Fibroblast of the aortic adventitia (primary cell): ENCODE data around the gene JDP2. TPM values are rescaled to one million over a fixed set of nuclear protein-coding genes. Genes with fewer than 3 reads are reported as not detected.

Source experiments
- DNase-seq: peaks from one replicate; pipeline ENCODE4 v3.0.0-alpha.2; 2010; ENCODE audit warnings: low read depth
- H3K4me3 ChIP-seq: 2 replicates; pipeline ENCODE4 v1.5.1; 2011; ENCODE audit warnings: low read depth, mild to moderate bottlenecking, control low read depth, low read length, moderate library complexity
- total RNA-seq: library from RNA; depleted of rRNA; stranded (reverse); fragments of >200 nt; gene quantifications from 2 replicates; pipeline ENCODE4 v1.2.3, GENCODE V29; 2012; ENCODE audit warnings: low replicate concordance
- TF ChIP-seq, protein P1 (sequence below): IDR thresholded peaks from 2 replicates; pipeline ENCODE4 v1.5.1; 2011; ENCODE audit warnings: mild to moderate bottlenecking, low read length, control low read depth, inconsistent platforms; ENCODE audit not compliant: insufficient read depth

Gene JDP2
- total RNA-seq, 1 donor, result 80.1 TPM

DNA sequence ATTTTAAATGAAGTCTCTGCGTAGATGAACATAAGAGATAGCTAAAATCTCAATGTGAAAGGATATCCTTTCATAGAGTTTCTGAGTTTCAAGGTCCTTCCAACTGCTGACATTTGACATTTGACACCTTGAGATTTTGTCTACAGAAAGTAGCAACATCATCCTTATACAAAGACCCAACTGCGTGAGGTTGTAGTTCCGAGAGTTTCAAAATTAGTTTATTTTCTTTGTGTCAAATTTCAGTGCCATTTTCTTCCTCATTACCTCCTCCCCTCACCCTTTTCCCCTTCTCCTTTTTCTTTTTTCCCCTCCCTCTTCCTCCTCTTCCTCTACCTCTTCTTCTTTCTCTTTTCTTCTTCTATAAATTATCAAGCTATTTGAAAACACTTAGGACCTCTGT, 67.6 kb downstream of the JDP2 start:
- no peak for DNase-seq
- no peak overlapping the region for H3K4me3 ChIP-seq
- TF ChIP-seq, protein P1, sequence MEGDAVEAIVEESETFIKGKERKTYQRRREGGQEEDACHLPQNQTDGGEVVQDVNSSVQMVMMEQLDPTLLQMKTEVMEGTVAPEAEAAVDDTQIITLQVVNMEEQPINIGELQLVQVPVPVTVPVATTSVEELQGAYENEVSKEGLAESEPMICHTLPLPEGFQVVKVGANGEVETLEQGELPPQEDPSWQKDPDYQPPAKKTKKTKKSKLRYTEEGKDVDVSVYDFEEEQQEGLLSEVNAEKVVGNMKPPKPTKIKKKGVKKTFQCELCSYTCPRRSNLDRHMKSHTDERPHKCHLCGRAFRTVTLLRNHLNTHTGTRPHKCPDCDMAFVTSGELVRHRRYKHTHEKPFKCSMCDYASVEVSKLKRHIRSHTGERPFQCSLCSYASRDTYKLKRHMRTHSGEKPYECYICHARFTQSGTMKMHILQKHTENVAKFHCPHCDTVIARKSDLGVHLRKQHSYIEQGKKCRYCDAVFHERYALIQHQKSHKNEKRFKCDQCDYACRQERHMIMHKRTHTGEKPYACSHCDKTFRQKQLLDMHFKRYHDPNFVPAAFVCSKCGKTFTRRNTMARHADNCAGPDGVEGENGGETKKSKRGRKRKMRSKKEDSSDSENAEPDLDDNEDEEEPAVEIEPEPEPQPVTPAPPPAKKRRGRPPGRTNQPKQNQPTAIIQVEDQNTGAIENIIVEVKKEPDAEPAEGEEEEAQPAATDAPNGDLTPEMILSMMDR, result no peak

DNA sequence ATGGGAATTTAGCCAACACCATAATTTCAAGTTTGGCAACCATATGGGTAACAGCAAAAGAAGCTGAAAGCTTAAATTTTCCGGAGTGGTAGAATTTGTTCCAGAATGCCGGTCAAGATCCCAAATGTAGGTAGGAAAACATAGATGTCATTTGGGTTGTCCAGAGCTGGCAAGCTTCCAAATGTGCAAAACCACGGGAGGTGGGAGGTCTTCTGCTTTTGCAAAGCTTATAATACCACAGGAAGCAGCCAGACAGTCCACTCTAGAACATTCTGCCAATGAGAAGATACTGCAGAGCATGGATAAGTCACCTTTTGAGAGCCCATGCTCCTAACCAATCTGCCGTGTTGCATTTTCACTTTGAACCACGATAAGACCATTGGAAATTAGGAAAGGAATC, 68.1 kb downstream of the JDP2 start:
- TF ChIP-seq, protein P1, result no peak
- H3K4me3 ChIP-seq, result no peak overlapping the region
- no peak for DNase-seq

DNA sequence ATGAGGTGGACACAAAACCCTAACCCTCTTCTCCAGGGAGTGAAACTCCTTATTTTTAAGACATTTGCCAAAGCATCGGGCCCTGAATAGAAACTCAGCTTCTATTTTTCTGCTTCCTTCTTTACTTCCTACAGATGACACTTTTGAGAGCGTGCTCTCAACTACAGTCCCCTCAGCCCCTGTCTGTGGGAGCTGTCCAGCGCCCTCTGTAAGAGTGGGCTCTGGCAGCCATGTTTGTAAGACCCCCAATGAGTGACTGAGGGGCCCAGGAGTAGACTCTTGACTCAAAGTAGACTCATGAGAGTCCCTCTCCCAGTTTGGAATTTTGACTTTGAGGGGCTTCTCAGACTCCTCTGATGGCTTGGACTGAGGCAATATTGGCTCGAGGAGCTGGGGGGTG, 68.9 kb downstream of the JDP2 start:
- DNase-seq, result no peak
- TF ChIP-seq, protein P1, result no peak
- H3K4me3 ChIP-seq, result no peak overlapping the region

DNA sequence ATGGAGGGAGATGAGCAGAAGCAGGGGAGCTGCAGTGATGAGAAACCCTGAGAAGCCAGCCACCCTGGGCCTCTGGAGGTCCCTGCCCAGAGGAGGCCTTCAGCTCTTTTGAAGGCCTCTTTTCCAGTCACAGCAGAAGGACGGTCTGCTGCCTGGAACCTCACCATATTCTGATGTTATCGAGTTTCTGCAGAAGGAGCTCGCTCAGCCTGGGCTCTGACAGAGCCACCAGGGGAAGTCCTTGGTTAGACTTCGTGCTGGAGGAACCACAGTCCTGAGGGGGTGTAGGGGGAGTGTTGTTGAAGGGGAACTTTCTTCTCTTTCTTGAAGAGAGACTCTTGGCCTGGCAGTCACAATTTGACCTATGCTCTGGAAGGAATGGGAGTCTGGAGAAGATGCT, 69.4 kb downstream of the JDP2 start:
- DNase-seq, result no peak
- TF ChIP-seq, protein P1, result no peak

DNA sequence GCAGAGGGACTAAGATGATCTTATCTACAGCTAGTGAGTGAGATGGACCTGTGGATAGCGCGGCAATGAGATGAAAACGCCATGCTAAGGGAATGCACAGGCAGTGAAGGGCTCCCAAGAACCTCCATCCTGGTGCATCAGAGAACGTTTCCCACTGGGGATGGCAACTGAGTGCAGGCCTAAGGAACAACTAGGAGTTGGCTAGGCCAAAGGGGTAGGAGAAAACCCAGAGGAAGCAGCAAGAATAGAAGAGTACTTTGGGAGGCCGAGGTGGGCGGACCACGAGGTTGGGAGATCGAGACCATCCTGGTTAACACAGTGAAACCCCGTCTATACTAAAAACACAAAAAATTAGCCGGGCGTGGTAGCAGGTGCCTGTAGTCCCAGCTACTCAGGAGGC, 69.9 kb downstream of the JDP2 start:
- DNase-seq, result no peak
- H3K4me3 ChIP-seq, result no peak overlapping the region
- TF ChIP-seq, protein P1, result no peak

More for the DNA sequence above, 69.4 kb downstream of the JDP2 start:
- H3K4me3 ChIP-seq, result no peak overlapping the region

DNA sequence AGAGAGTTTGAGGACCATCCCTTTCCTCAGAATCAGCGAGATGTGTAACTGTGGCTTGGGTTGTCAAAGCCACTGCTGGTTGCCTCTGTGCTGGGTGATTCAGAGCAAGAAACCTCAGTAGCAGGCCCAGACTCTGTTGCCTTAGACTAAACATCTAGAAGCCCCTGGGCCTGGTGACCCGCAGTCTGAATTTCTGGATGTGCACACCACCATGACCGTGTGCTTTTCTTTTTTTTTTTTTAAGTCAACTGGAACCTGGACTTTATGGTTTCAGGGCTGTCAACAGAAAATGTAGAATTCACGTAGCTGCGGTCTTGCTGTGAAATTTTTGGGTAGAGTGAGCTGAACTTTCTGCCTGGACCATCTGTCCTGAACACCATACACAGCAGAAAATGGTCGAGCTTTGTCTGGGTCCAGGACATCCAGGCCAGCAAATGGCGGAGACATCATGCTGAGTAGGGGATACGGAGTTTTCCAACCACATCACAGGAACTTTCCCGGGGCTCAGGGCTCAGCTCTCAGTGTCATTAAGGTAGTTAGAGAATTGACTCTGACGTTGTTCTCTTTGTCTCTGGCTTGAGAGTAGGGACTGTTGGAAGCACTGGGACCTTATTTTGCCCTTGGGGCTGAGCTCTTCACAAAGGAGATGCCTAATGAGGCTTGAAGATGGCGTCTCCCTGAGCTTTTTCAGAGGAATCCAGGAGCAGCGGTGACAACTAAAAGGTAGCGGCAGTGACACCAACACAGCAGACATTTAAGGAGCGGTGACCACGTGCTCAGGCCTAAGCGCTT, 71.5 kb downstream of the JDP2 start:
- DNase-seq, result no peak
- TF ChIP-seq, protein P1, result no peak
- no peak overlapping the region for H3K4me3 ChIP-seq

DNA sequence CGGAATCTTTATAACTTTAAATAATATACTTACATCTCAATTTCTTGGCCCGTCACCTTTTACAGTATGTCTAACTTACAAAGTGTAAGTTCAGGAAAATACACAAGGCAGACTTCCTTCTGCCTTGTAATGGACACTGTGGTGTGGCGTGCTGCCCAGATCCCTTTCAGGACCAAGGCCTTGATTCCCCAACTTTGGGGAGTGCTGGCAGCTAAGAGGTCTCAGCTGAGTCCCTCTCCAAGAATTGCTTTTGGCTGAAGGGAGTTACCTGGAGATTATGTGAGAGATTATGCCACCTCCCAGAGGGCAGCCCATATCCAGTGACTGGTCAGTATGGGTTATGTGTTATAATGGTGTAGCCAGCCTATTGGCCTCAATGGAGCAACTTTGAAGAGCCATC, 73.3 kb downstream of the JDP2 start:
- TF ChIP-seq, protein P1, result no peak
- no peak for DNase-seq
- H3K4me3 ChIP-seq, result no peak overlapping the region
